Liver (tissue), 9 donors: ENCODE results near the gene ST6GALNAC2. TPM values are rescaled to one million over a fixed set of nuclear protein-coding genes. Genes with fewer than 3 reads are reported as not detected.
"Not testable (repeated sequence)": the region's sequence is repeated elsewhere in the genome, so short reads cannot be mapped to it uniquely, and the experiment has no call there.

Source experiments
- DNase-seq: peaks from one replicate; pipeline ENCODE4 v3.0.0-alpha.2; 2017; ENCODE audit warnings: low spot score
- H3K27ac ChIP-seq, 2 donors: one replicate each; pipeline ENCODE4 v1.7.0; 2013; ENCODE audit warnings: inconsistent platforms in 2 of 2, low read length in 2 of 2, control low read depth in 1 of 2, low read depth in 1 of 2, mild to moderate bottlenecking in 1 of 2
- H3K27me3 ChIP-seq, 4 donors: one replicate each; pipeline versions ENCODE4 v1.6.1 to v1.7.0; 2013; ENCODE audit warnings: low read length in 3 of 4, inconsistent platforms in 1 of 4, mild to moderate bottlenecking in 1 of 4, moderate library complexity in 1 of 4; ENCODE audit not compliant: control insufficient read depth in 4 of 4, insufficient read depth in 4 of 4
- H3K36me3 ChIP-seq, 4 donors: one replicate each; pipeline versions ENCODE4 v1.6.1 to v1.7.0; 2013; ENCODE audit warnings: low read length in 3 of 4, mild to moderate bottlenecking in 3 of 4, low read depth in 1 of 4, moderate library complexity in 1 of 4; ENCODE audit not compliant: control insufficient read depth in 4 of 4, insufficient read depth in 3 of 4
- H3K4me1 ChIP-seq, 4 donors: one replicate each; pipeline versions ENCODE4 v1.6.1 to v1.7.0; 2013; ENCODE audit warnings: low read length in 3 of 4, mild to moderate bottlenecking in 3 of 4, moderate library complexity in 1 of 4; ENCODE audit not compliant: control insufficient read depth in 4 of 4, insufficient read depth in 4 of 4
- H3K4me3 ChIP-seq, 3 donors: one replicate each; pipeline versions ENCODE4 v1.6.1 to v1.7.0; 2013; ENCODE audit warnings: low read length in 3 of 3, control low read depth in 1 of 3, low read depth in 1 of 3, mild to moderate bottlenecking in 1 of 3
- H3K9ac ChIP-seq, 2 donors: one replicate each; pipeline ENCODE4 v1.7.0; 2013; ENCODE audit warnings: low read length in 2 of 2, mild to moderate bottlenecking in 2 of 2, moderate library complexity in 2 of 2, control low read depth in 1 of 2, low read depth in 1 of 2
- H3K9me3 ChIP-seq, 4 donors: one replicate each; pipeline versions ENCODE4 v1.6.1 to v1.7.0; 2013; ENCODE audit warnings: low read length in 3 of 4; ENCODE audit not compliant: control insufficient read depth in 4 of 4
- ATF3 ChIP-seq: IDR thresholded peaks from 2 replicates; pipeline ENCODE4 v1.6.1; 2016; ENCODE audit warnings: antibody characterized with exemption
- FOXA2 ChIP-seq: IDR thresholded peaks from 2 replicates; pipeline ENCODE4 v1.6.1; 2016; ENCODE audit warnings: antibody characterized with exemption
- GABPA ChIP-seq, 2 donors: IDR thresholded peaks in 1 of 2; conservative IDR thresholded peaks in 1 of 2; 2 replicates each; pipeline ENCODE4 v1.6.1; 2016; ENCODE audit warnings: antibody characterized with exemption in 2 of 2, mild to moderate bottlenecking in 1 of 2, moderate library complexity in 1 of 2
- WGBS: extraction: QIAGEN DNeasy Blood & Tissue Kit; methylation state at CpG from one replicate; pipeline ENCODE4 v1.1.7; 2013; 5-methylcytosine and 5-hydroxymethylcytosine counted together
- polyA plus RNA-seq, 2 donors: library from polyadenylated mRNA; stranded (reverse) in 1 of 2; unstranded in 1 of 2; fragments of 200-250 nt in 1 of 2; fragments of >200 nt in 1 of 2; fragmentation: Nextera tagmentation in 1 of 2; extraction: Ambion mirVana in 1 of 2; gene quantifications; one replicate each; pipeline versions ENCODE4 v1.2.1 to v1.2.3, GENCODE V29; 2013 to 2015
- total RNA-seq, 2 donors: library from RNA; depleted of rRNA; stranded (reverse); fragments of >200 nt; gene quantifications; one replicate each; pipeline ENCODE4 v1.2.3, GENCODE V29; 2014
- donor health status: healthy.
- donor health status: healthy.
- donor health status: healthy.
- donor health status: healthy.
- donor health status: healthy.

ST6GALNAC2 gene
- total and polyA plus RNA-seq, 4 donors, result 0.52 to 2.6 (median 1.1) TPM

GRCh38 chr17:76565728-76566612 is 19.7 kb downstream of the ST6GALNAC2 start:
- WGBS, result 93% methylated on average over 14 of the region's 14 CpGs
- Histone ChIP-seq H3K4me3 (no peak overlapping the region), H3K27ac (no peak overlapping the region), H3K27me3 (no peaks in the 10 kb centered on the region), H3K9ac (no peak overlapping the region), H3K4me1 (peaks cover 0 to 17% (median 10%) of the 10 kb centered on the region in 4 donors), H3K9me3 (no peaks in the 10 kb centered on the region), H3K36me3 (peaks cover 4 to 27% (median 20%) of the 10 kb centered on the region in 4 donors)
- TF ChIP-seq GABPA (IDR thresholded peaks at IDR 0.05 in 1 of 2, conservative IDR thresholded peaks at IDR 0.05 in 1 of 2), result no peak
- no peak for TF ChIP-seq ATF3
- no peak for DNase-seq

GRCh38 chr17:76564991-76565727 is 20.5 kb downstream of the ST6GALNAC2 start:
- not testable (repeated sequence) for H3K9ac ChIP-seq, DNase-seq, H3K27me3 ChIP-seq, H3K27ac ChIP-seq, H3K4me3 ChIP-seq, H3K9me3 ChIP-seq
- Histone ChIP-seq H3K36me3 (peaks cover 4 to 27% (median 21%) of the 10 kb centered on the region in 4 donors), H3K4me1 (peaks cover 0 to 19% (median 10%) of the 10 kb centered on the region in 4 donors)
- 87% methylated on average over 8 of the region's 8 CpGs for WGBS

- not testable (repeated sequence) for H3K9ac ChIP-seq, H3K27me3 ChIP-seq, H3K9me3 ChIP-seq, H3K4me3 ChIP-seq, H3K27ac ChIP-seq, DNase-seq
- Histone ChIP-seq H3K36me3 (peaks cover 4 to 27% (median 21%) of the 10 kb centered on the region in 4 donors), H3K4me1 (peaks cover 0 to 37% (median 19%) of the 10 kb centered on the region in 4 donors)
- WGBS, result 55% methylated on average over 2 of the region's 2 CpGs
Measured at GRCh38 chr17:76563359-76563758, 22.3 kb downstream of the ST6GALNAC2 start.

GRCh38 chr17:76562734-76563148 is 22.9 kb downstream of the ST6GALNAC2 start:
- Histone ChIP-seq H3K9me3 (no peaks in the 10 kb centered on the region), H3K36me3 (peaks cover 4 to 27% (median 21%) of the 10 kb centered on the region in 4 donors), H3K4me3 (no peak overlapping the region), H3K27ac (no peak overlapping the region), H3K4me1 (peaks cover 0 to 37% (median 20%) of the 10 kb centered on the region in 4 donors), H3K27me3 (no peaks in the 10 kb centered on the region), H3K9ac (no peak overlapping the region)
- 76% methylated on average over 6 of the region's 6 CpGs for WGBS
- no peak for DNase-seq
- TF ChIP-seq ATF3, result no peak
- TF ChIP-seq FOXA2, result no peak
